ENCODE results near the gene SOX5.
"Not testable (repeated sequence)": the region's sequence is repeated elsewhere in the genome, so short reads cannot be mapped to it uniquely, and the experiment has no call there.

The SOX5 gene

DNA sequence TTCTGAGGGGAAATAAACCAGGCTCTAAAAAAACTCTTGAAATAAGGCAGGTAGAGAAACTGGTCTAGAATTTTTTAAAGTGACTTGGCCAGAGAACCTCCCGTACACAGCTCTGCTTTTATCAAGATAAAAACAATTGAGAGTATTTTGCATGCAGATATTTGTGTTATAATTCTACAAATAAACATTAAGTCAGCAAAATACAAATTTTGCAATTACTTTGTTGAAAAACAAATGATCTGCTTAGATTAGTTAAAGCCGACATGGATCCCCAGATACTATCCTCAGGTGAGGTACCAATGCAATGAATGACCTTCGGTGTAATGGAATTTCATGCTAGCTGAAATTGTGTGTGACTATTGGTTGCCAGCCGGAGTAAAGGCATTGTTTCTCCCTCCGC lies 197.2 kb downstream of the SOX5 start:
- no peak for DNase-seq

- no peak for DNase-seq
These were observed 197.8 kb downstream of the SOX5 start for GRCh38 chr12:23751641-23752040.

DNA sequence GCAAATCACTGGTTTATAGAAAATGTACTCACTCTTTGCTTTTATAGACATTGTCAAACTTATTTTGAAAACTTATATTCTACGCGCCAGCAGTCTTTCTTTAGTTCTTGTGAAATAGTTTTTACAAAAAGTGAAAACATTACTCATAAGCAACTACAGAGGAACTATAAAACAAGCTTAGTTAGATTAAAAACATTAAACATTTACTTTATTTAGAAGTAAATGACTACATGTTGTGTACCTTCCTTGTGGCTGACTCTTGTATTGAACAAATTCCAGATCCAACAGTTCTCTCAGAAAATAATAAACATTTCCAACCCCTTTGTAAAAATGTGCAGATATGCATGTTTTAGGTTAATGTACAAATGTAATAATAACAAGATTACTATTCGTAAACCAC lies 198.5 kb downstream of the SOX5 start:
- no peak for DNase-seq

DNA sequence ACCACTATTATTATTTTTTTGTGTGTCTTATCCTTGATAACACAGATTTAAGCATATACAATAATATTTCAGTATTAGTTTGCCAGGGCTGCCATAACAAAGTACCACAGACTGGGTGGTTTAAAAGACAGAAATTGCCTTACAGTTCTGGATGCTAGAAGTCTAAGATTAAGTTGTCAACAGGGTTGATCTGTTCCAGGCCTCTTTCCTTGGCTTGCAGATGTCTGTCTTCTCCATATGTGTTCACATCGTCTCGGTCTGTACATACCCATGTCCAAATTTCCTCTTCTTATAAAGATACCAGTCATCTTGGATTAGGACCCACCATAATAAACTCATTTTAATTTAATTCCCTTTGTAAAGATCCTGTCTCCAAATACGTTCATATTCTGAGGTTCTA lies 204.8 kb downstream of the SOX5 start:
- no peak for DNase-seq

- no peak for DNase-seq
These were observed 206.9 kb downstream of the SOX5 start for GRCh38 chr12:23742574-23742973.

DNA sequence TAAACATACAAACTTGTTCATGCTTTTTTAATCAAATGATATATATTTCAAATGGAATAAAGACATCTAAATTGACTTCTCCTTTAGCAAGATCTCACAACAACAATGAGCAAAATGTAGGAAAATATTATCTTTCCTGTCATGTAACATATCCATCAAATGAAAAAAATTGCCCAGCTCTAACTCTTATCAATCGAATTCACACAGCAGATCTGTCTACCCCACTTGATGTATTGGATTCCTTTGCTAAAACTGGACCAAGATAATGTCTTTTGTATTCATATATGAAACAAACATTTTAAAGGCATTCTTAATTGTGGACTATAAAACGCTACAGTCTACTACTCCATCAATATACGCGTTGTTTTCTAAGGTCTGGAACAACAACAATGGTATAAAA lies 218.0 kb downstream of the SOX5 start:
- no peak for DNase-seq

DNA sequence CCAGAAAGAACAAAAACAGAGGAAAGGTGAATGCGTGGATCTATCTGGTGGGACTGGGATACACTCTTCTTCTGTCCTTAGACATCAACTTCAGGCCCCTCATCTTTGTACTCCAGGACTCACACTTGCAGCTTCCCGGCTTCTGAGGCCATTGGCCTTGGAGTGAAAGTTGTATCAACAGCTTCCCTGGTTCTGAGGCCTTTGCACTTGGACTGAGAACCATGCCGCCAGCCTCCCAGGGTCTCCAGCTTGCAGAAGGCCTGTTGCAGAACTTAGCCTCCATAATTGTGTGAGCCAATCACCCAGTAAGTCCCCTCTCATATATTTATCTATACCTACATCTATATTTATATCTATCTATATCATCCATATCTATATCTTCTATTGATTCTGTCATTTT lies 218.4 kb downstream of the SOX5 start:
- no peak for DNase-seq

DNA sequence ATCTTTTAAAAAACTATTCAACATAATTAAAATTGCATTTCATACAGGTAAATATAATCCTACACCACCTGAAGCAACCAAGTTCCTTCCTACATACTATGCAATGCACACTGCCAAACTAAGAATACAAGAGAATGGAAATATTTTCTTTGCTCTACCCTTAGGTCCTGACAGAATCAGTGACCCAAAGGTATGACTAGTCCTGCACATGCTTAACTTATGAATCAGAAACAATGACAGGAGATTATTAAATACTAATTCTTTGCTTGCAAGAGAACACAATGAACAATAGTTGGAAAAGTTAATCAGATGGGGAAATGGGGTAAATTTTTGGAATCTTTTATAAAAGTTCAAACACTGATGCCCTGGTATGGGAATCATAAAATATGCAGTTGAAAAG lies 220.1 kb downstream of the SOX5 start:
- DNase-seq: no peak

GRCh38 chr12:23726646-23727045 lies 222.8 kb downstream of the SOX5 start:
- DNase-seq: no peak

- peak; percentile 60 for DNase-seq
These were observed 226.8 kb downstream of the SOX5 start for GRCh38 chr12:23722655-23723054.

DNA sequence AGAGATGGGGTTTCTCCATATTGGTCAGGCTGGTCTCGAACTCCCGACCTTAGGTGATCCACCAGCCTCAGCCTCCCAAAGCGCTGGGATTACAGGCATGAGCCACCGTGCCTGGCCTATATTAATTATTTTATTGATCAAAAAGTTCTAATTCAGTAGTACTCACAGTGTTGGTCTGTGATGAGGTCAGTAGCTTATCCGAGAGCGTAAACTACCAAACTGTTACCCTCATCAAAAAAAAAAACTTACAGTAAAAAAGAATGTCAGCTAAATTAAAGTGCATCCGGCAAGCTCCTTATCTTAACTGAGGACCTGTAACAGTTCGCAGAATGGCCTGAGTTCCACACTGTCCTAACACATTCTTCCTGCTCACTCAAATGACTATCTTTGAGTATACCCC lies 228.2 kb downstream of the SOX5 start:
- no peak for DNase-seq

DNA sequence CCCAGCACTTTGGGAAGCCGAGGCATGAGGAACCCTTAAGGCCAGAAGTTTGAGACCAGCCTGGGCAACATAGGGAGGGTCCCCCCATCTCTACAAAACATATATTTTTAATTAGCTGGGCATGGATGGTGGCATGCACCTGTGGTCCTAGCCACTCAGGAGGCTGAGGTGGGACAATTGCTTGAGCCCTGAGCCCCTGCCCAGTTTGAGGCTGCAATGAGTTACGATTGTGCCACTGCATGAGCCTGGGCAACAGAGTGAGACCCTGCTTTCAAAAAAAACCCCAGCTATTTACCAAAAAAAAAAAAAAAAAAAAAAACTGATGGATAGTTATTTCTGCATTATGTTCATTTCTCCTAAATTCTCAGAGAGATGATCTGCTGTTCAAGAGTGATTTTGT lies 230.0 kb downstream of the SOX5 start:
- DNase-seq: no peak

DNA sequence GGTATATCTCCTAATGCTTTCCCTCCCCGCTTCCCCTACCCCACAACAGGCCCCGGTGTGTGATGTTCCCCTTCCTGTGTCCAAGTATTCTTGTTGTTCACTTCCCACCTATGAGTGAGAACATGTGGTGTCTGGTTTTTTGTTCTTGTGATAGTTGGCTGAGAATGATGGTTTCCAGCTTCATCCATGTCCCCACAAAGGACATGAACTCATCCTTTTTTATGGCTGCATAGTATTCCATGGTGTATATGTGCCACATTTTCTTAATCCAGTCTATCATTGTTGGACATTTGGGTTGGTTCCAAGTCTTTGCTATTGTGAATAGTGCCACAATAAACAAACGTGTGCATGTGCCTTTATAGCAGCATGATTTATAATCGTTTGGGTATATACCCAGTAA lies 239.1 kb downstream of the SOX5 start:
- DNase-seq: not testable (repeated sequence)

DNA sequence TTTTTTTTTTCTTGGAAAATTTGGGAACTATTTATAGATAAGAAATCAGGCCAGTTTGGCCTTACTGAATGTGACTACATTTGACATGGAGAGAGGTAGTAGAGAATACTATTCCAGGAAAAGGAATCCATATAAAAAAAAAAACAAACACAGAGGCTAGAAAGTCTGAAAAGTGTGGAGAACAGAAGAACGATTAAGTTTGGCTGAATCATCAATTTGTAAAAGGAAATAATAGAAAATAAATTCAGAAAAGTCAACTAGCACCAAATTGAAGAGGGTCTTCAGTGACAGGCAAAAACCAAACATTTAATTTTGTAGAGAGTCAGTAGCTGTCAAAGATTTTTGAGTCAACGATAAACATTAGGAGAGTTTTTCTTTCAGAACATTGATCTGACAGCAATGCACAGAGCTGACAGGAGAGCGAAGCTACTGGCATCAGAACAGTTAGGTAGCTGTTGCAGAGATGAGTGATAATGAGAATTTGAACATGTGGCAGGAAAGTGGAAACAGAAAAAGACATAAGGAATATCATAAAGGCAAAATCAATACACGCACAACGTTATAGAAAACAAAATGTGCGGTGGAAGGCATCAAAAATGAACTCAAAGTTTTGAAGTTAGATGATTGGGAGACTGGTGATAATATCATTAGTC lies 241.2 kb downstream of the SOX5 start:
- no peak for DNase-seq

DNA sequence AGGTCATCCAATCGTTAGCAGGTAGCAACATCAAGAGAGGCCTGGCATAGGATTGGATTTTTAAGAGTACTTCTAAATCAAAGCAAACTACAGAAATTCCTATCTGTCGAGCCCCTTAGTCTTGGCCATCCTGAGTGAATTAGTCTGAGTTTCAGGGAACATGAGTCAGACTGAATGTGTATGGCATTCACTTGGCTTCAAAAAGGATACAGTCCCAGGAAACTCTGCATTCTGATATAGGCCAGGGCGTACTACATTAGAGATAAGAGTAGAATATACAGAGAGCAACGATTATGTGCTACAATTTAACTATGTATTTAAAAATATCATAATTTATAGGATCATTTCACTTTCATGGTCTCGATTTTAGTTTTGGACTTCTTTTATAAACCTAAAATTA lies 242.2 kb downstream of the SOX5 start:
- DNase-seq: no peak

DNA sequence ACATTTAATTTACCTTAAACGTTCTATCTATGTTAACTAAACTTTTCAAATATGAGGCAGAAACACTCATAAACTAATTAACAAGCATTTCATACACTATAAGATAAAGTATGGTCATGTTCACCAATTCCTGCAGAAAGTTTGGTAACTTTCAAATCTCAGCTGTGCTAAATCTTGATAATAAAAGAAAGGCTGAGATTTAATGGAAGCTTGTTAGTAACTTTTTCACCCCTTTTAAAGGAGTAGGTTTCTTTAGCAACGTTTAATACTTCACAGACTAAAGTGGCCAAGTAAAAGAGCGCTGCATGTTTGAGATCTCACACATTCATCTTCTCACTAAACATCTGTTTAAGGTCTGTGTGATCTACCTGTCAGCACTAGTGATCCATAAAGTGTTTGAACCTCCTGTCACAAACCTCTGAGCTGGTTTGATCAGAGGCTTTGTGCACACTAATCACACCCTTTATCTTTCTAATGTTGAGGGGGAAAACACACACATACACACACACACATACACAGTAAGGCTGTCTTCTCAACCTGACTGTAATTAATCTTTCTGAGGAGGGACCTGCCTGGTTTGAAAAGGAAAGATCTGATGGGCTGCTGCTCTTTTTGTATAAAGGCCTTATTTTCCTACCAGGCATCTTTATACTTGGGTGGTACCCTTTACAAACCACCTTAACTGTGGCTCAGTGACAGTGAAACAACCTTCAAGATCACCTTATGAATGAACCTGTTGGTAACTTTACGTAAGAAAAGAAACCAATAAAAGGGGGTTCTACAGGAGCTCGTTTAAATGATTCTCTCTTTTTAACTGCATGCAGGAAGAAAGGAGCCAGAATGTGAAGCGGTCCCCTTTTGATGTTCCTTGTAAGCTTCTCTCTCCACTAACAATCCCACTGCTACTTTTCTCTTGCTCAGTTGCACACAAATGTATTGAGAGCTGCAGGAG lies 244.2 kb downstream of the SOX5 start:
- no peak for DNase-seq

DNA sequence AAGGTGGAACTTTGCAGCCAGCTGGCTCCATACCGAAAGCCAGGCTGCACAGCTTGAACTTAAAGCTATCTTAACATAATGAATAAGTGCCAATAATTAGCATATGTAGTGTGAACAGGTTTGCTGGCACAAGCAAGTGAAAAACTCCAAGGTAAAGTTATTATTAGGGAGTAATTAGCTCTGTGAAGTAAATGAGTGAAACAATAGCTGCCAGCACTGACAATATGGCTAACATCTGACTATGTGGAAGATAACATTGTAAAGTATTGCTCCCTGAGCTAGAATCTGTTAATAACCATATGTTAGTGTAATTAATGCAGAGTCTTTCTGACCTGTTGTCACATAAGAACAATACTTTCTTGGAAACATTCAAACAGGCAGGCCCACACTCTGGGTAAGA lies 246.4 kb downstream of the SOX5 start:
- DNase-seq: no peak

DNA sequence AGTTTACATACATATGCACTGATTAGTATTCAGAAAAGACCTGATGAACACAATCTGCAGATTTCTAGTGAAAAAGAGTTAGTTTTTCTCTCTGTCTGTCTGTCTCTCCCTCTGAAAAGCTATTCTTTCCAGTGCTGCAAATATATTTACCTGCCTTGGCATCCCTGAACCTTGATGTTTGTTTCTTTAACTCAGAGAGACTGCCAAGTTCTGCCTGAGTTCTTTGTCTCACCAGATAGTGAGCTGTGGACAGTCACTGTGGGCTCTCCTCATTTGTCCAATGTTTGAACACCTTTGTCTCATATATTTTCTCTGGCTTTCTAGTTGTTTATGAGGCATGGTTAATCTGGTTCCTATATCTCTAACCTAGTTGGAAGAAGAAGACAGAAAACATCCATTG lies 250.4 kb downstream of the SOX5 start:
- DNase-seq: no peak

- no peak for DNase-seq
These were observed 254.6 kb downstream of the SOX5 start for GRCh38 chr12:23694920-23695319.

GRCh38 chr12:23694307-23694706 lies 255.2 kb downstream of the SOX5 start:
- DNase-seq: no peak

DNA sequence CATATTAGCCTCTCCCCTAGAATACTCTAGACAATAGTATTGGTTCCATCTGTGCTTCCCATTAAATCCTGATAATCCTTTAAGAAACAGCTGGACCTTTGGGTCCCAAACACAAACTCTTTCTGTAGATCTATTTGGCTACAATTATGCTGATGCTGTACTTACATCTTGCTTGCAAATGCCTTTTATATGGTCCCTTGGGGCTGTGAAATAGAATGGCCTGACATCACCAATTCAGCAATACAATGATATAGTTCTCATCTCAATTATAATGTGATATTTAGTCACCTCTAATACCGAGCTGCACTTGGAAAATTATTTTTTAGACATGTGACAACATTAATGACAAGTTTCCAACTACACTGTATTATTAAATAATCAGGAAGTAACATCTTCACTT lies 261.5 kb downstream of the SOX5 start:
- no peak for DNase-seq

GRCh38 chr12:23686095-23686494 lies 263.4 kb downstream of the SOX5 start:
- DNase-seq: no peak

- no peak for DNase-seq
These were observed 265.3 kb downstream of the SOX5 start for GRCh38 chr12:23684121-23684520.

DNA sequence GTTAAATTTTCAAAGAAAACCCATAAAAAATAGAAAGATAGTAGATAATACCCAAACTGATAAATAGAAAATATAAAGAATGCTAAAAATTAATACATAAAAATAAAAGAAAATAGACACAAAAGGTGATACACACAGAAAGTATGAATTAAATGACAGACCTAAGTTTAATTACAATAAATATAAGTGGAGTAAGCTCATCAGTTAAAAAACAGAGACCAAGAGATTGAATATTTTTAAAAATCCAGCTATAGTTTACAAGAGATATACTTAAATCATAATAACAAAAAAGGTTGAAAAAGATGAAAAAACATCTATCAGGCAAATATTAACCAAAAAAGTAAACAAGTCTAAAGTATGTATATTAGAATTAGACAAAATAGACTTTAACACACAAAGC lies 268.2 kb downstream of the SOX5 start:
- DNase-seq: no peak

DNA sequence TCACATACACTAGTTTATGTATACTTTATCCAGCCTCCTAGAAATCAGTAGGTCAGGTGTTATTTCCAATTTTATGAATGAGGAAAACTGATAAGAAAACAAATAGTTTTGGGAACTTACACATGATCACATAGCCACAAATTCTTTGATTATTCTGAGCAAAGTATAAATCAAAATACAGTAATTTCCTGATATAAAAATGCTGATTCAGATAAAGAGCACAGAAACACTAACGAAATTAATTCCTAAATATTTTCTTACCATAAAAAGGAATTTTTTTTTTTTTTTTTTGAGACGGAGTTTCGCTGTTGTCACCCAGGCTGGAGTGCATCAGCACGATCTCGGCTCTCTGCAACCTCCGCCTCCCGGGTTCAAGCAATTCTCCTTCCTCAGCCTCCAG lies 275.4 kb downstream of the SOX5 start:
- no peak for DNase-seq
